IPS DF 4.7 (cell line): ENCODE measurements around the gene NLRP4.
"Not testable (repeated sequence)": the region's sequence is repeated elsewhere in the genome, so short reads cannot be mapped to it uniquely, and the experiment has no call there.

Source experiments
- DNase-seq: peaks from one replicate; pipeline ENCODE4 v3.0.0-alpha.2; 2013; ENCODE audit warnings: low spot score; ENCODE audit errors: extremely low read depth

Gene NLRP4

DNA sequence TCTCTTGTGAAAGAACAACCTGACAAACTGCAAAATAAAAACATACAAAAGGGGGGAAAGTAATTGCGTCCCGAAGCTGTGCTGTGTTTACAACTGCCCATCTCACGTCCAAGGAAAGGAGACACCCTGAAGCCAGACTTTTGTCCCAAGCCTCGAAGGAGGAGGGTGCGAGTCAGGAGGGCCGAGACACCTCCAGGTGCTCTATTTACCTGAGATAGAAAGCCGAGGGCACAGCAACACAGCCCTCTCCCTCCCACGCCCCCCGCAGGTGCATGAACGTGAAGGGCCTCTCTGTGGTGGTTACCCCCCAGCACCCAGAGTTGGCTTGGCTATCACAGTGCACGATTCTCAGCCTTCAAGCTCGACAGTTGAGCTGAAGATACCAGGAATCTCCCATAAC is 62.6 kb downstream of the NLRP4 start:
- no peak for DNase-seq

DNA sequence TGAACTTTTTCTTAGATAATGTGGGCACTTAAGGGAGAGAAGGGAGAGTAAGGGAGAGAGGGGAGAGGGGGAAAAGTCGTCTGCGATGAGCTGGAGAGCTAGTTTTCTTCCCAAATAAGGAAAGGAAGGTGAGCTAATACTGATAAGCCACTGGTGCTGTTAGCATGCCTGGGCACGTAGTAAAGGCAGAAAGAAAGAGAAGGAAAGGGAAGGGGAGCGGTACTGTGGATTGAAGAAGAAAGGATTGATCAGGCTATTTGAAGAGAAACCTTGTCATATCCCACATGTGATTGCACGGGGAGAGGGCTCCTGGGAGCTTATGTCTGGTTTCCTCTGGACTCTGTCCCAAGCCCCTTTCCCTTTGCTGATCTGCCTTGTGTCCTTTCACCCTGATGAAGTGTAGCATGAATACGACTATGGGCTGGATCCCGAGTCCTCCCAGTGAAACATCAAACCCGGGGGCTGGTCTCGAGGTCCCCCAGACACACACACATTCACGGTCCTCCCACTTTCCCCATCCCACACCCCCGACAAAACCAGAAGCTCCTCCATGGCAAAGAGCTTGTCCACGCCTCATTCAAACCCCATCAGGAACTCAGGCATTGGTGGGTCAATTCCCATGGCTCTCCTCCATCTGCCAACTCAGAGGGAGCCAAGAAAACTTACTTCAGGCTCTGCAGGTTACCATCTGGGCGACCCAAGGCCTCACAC is 65.2 kb downstream of the NLRP4 start:
- DNase-seq: no peak

DNA sequence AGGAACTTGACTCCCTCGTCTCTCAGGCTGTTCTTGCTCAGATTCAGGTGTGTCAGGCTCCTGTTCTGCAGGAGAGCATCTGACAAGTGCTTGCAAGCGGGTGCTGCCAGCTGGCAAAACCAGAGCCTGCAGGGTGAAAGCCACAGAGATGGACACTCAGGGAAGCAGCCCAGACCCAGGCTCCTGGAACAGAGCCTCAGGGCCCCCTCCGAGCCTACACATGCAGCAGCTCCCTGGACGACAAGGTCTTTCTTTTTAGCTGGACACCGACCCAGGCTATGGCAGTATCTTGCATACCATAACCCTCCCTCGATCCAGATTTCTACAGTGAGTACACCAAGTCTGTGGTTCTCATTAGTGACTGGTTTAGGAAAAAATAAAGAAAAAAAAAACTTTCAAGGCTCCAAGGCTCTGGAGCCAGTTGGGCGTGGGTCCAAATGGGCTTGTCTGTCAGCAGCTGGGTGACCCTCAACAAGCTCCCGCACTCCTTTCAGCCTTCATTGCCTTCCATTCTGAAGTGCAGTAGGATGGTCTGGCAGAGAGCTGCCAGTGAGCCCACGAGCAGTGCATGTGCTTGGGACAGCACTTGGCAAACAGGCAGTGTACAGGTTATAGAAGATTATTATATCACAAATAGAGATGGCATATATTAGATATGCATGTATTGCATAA is 65.9 kb downstream of the NLRP4 start:
- DNase-seq: no peak

DNA sequence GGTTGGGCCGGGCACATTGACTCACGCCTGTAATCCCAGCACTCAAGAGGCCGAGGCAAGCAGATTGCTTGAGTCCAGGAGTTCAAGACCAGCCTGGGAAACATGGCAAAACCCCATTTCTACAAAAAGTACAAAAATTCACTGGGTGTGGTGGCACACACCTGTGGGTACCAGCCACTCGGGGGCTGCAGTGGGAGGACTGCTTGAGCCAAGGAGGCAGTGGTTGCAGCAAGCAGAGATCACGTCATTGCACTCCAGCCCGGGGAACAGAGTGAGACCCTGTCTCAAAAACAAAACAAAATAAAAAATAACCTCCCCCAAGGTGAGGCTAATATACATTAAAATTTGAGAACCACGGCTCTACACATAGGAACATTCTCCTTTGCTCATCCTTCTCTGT is 70.9 kb downstream of the NLRP4 start:
- no peak for DNase-seq

DNA sequence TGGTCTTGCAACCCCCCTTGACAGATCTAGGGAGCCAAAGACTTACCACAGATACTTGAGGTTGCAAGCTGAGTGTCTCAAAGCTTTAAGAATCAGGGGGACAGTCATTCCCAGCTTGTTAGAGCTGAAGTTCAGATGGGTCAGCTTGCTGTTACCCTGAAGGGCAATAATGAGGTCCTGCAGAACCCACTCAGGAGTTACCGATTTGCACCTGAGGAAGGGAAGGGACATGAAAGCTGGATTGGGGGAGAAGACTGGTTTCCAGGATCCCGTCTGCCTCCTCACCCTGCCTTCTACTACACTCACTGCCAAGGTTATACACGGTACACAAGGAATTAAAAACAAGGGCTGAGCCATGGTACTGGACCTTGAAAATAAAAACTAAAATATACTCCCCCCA is 71.4 kb downstream of the NLRP4 start:
- DNase-seq: no peak

DNA sequence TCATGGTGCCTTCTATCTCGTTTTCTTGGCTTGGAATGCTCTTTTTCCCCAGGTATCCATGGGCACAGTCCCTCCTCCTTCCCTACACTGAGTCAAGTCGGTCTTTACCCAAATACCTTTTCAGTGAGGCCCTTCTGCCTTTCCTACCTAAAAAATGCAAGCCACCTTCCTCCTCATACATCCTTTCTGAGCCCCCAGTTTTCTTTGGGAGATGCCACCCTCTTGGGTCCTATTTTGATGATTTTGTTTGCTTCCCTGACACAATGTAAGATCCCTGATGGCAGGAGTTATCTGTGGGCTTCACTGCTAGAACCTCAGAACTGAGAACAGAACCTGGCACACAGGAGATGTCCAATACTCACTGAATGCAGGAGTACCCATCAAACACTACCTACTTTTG is 73.5 kb downstream of the NLRP4 start:
- DNase-seq: no peak

DNA sequence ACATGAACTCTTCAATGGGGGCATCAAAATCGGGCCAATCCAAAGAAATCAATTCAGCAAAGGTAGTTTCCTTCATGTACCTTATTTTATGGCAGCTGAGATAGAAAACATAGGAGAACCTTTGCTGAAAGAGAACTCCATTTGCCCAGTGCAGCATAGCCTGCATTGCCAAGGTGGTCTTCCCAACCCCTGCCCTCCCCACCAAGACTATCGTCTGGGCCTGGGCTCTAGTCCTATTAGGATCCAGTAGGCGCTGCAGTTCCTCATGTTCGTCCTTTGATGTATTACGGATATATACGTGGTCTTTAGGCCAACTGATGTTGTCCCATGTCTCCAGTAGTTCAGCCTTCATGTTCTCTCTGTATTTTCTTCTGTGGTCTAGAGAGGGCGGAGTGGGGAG is 76.6 kb downstream of the NLRP4 start:
- DNase-seq: no peak

DNA sequence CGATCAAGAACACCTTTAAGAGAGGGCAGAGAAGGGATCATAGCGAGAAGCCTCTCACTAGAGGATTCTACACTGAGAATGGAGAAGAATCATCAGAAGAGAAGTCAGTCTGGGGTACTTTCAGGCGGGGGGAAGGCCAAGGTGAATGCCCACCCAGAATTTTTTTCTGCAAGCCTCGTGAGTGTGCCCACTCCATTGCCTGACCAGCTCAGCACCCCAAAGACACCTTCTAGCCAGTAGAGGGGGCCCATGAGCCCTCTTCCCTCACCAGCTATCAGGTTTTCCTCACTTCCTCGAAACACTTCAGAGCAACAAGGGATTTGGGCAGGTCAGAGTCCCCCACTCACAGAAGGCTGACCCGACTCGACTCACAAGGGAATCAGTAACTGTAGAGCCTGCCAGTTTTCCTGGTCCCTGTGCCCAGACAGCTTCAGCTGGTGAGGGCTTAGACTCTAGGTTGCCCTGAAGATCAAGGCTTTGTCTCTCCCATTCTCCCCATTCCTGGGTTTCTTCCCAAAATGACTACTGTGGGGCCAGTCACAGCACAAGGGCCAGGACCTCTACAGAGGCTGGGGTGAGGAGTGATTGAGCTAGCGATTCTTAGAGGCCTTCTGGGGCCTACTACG is 77.4 kb downstream of the NLRP4 start:
- DNase-seq: no peak

DNA sequence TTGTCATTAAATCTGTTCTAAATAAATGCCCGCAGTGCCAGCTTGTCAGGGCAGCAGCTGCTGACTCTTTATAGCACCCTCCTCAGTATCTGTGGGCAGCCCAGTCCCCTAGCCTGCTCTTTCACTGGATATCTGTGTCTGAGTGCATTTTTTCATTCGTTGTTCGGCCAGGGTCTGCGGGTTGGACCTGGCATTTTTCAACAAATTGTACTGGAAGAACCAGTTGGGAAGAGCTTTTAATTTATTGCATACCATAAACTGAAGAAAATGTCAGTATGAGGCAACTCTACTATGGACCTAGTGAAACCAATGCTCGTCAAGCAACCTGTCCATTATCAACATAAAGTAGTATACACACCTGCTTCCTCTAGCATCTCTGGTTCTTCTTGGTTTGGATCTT is 87.2 kb downstream of the NLRP4 start:
- no peak for DNase-seq

DNA sequence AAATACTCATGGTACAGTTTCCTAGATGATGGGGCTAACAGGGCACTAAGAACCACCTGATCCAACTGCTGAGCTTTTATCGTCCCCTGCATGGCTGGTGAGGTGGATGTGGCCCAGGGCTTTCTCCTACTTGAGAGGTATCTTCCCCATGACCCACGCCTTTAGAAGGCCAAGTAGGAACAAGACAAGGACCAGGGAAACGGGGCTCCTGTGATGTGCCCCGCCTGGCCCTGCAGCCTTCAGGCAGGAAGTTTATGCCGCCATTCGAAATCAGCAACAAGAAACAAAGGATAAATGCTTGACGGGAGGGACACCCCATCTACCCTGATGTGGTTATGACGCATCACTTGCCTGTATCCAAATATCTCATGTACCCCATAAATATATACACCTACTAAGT is 91.7 kb downstream of the NLRP4 start:
- no peak for DNase-seq

DNA sequence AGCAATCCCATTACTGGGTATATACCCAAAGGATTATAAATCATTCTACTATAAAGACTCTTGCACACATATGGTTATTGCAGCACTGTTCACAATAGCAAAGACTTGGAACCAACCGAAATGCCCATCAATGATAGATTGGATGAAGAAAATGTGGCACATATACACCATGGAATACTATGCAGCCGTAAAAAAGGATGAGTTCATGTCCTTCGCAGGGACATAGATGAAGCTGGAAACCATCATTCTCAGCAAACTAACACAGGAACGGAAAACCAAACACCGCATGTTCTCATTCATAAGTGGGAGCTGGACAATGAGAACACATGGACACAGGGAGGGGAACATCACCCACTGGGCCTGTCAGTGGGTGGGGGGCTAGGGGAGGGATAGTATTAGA is 92.9 kb downstream of the NLRP4 start:
- DNase-seq: not testable (repeated sequence)

DNA sequence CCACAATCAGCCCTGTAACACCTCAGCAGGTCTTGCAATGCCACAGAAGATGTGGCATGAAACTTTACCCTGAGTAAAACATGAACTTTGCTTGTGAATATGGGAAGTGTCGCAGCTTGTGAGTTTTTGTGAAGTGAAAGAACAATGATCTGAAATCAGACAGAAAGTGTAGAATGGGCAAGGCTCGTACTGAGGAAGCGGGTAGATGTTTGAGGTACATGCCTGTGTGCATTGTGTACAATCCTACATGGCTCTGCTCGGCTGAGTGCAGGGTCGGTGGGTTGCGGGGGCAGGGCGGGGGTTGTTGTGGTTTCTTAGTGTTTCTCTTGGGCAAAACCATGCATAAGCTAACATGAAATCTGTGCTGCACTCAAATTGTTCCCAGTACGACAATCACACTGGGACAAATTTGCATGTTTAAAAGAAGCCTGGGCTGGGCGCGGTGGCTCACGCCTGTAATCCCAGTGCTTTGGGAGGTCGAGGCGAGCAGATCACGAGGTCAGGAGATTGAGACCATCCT is 94.7 kb downstream of the NLRP4 start:
- no peak for DNase-seq
